Fibroblast of lung (primary cell): ENCODE data around the gene EEF1G.

Experiments used
- CTCF ChIP-seq, 2 donors: IDR thresholded peaks in 1 of 2; conservative IDR thresholded peaks in 1 of 2; 1 replicate in 1 of 2; 2 replicates in 1 of 2; pipeline ENCODE4 v1.5.1; 2011 to 2012; ENCODE audit warnings: low read length in 2 of 2, control low read depth in 1 of 2, inconsistent platforms in 1 of 2, low read depth in 1 of 2, mild to moderate bottlenecking in 1 of 2
- EZH2 ChIP-seq: IDR thresholded peaks from 2 replicates; pipeline ENCODE4 v1.5.1; 2012; ENCODE audit warnings: low read length, control low read depth, mild to moderate bottlenecking; ENCODE audit errors: missing control alignments

DNA sequence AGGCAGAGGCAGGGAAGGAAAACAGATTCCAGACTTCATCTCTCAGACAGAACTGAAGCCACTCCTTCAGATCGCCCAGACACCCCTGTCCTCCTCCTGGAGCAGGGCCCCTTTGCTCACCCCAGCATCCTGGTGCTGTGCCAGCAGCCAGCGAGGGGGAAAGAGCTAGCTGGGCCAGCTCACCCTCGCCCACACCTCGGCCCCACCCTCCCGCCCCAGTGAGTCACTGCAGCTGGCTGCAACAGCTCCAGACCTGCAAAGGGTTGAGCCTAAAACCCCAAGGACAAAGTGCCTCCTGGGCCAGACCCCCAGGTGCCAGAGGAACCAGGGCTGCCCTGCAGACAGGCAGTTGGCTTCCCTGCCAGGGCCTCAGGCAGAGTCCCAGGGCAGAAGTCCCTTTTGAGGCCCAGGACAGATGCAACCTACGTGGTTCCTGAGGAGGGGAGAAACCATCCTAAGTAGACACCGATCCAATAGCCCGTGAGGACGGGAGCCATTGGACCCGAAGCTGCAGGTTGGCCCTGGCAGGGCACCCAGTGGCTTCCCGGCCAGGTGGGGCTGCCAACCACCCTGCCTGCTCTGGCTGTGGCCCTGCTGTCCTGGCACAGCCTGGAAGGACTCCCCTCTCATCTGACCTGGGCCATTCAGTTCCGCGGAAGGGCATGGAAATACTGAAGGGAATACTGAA is 34.3 kb downstream of the EEF1G start:
- TF ChIP-seq CTCF (conservative IDR thresholded peaks at IDR 0.05 in 1 of 2, IDR thresholded peaks at IDR 0.05 in 1 of 2; ENCODE audit: low read depth in 1 of 2, low read length in 2 of 2) (no peak), EZH2 (no peak)
